NCI-H2227 treated with DMSO at 0.1 percent for 48 hours (cell line): ENCODE measurements around the gene OVCH2.
"Not testable (repeated sequence)": the region's sequence is repeated elsewhere in the genome, so short reads cannot be mapped to it uniquely, and the experiment has no call there.

Experiments used
- DNase-seq: peaks from one replicate; lab custom pipeline; 2025; lab: John Stamatoyannopoulos, UW

Gene OVCH2

DNA sequence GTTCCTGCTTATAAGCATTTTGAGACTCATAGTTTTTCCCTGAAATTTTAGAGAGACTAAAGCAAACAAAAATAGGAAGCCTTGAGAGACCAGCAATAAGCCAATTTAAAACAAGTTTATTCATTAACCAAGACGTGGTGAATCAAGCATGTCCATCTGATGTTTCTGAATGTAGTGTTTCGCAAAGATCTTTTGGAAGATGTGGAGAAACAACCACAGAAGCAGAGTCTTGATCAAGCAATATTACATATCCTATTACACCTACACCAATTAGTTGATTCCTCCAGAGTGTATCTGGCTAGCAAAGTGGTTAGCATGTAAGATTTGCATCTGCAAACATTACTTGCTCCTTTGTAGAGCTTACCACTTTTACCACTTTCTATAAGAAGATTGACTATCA, at the start of gene OVCH2:
Gene OVCH2, minus strand, starts transcription at position 101 of the 400 bp plus-strand sequence. Its CDS starts 83 bp downstream, at position 18.
- DNase-seq, result no peak

DNA sequence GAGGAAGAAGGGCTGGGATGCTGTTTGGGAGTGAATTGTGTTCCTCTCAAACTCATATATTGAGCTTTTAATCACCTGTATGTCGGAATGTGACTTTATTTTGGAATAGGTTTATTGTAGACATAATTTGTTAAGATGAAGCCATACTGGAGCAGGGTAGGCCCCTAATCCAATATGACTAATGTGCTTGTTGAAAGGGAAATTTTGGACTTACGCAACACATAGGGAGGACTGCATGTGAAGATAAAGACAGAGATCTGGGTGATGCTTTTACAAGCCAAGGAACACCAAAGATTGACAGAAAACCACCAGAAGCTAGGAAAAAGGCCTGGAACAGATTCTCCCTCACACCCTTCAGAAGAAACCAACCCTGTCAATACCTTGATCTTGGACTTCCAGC, 43.2 kb upstream of the OVCH2 start:
- no peak for DNase-seq

DNA sequence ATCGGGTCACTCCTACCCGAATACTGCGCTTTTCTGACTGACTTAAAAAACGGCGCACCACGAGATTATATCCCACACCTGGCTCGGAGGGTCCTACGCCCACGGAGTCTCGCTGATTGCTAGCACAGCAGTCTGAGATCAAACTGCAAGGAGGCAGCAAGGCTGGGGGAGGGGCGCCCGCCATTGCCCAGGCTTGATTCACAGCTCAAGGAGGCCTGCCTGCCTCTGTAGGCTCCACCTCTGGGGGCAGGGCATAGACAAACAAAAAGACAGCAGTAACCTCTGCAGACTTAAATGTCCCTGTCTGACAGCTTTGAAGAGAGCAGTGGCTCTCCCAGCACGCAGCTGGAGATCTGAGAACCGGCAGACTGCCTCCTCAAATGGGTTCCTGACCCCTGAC, 28.5 kb upstream of the OVCH2 start:
- not testable (repeated sequence) for DNase-seq

GRCh38 chr11:7714786-7715185, 8.5 kb upstream of the OVCH2 start:
- no peak for DNase-seq

DNA sequence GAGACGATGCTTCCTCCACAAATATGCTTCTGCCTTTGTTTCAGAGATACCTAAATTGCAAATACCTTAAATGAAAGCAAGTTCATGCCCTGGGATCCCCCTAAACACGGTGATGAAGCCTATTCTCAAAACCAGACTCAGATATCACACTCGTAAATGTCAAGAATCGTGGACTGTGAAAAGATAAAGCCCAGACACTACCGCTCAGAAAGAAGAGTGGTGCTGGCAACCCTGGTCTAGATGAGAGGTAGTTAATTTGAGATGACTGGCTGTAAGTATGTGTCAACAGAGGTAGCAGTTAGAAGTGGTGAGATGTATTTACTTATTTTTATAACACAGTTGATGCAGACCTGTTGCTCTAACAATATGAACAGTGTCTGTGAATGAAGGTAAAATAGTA, 2.5 kb downstream of the OVCH2 start:
- no peak for DNase-seq

DNA sequence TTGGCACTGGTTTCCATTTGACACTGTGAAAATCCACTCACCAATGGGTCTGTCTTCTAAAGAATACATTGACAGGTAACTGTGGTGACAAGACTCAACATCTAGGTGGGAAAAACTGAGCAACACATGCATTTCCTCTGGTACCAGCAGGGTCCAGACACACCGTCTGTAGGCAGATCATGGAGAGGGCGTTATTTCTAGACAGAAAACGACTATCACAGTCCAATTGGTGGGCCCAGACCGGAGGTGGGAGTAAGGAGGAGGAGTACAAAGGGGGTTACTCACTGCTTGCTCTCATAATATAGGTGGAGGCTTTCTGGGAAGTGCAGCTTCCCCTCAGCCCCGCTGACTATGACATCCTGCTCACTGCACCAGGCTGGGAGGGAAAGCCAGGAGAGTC, 9.9 kb downstream of the OVCH2 start:
- DNase-seq, result no peak

DNA sequence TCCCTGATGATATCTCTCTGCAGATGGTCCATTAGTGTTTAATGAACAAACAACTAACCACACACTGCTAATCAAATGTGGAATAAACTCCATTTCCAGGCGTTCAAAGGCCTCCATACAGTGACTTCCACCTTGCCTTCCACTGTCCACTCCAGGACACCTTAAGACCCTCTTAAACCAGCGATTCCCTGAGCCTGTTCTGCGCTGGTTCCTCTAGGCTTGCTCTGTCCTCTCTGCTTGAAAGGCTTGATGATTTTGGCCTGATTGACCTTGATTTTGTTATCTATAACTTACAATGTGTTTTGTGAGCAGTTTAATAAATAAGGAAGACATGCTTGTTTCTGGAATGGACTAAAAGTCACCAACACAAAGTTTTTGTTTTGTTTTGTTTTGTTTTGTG, 12.0 kb downstream of the OVCH2 start:
- DNase-seq, result no peak

DNA sequence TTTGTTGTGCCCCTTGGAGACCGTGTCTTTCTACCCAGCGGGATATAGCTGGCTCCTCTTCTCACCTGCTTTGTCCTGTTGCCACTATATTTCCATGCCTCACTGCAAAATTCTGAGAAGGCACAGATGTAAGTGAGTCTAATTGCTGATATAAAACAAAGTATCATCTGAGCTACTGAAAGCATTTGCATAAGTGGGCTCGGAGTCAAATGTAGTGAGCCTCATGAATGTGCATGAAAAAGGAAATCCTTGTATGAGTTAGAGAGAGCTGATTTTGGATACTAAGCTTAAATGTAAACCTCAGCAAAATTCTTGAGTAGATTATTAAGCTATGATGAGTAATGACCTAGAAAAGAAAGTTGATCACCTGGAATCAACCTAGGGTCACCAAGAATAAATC, 13.9 kb downstream of the OVCH2 start:
- DNase-seq, result no peak

GRCh38 chr11:7691759-7692350, 14.4 kb downstream of the OVCH2 start:
- no peak for DNase-seq

- DNase-seq, result no peak
Measured at GRCh38 chr11:7690648-7691047, 15.6 kb downstream of the OVCH2 start.

DNA sequence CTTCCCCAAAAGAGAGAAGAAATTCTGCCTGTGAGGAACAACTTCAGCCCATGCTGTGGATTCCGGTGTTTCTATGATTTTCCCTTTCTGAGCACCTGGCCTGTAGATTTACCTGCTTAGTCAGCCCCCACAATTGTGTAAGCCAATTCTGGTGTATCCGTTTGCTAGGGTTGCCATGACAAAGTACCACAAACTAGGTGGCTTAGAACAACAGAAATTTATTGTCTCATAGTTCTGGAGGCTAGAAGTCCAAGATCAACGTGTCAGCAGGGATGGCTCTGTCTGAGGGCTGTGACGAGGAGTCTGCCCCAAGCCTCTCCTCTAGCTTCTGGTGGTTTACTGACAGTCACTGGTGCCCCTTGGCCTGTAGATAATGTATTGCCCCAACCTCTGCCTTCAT, 17.0 kb downstream of the OVCH2 start:
- no peak for DNase-seq

GRCh38 chr11:7688238-7688826, 17.9 kb downstream of the OVCH2 start:
- DNase-seq, result peak; percentile 38

DNA sequence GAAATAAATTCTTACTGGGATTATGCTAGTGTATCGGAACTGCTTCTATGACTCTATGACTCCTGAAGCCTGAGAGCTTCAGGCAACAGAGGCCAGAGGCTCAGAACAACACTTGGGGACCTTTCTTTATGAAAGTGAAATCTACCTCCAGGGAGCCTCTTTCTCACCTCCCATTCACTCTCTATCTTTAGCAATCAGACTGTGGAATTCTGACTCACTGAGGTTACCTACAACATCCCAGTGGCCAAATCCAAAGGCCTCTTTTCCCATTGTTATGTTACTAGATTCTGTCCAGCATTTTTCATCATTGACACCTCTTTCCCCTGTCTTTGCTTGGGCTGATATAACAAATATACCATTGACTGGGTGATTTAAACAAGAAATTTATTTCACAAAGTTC, 18.9 kb downstream of the OVCH2 start:
- DNase-seq, result no peak

GRCh38 chr11:7686761-7687160, 19.5 kb downstream of the OVCH2 start:
- DNase-seq, result no peak

- no peak for DNase-seq
Measured at GRCh38 chr11:7683571-7683970, 22.7 kb downstream of the OVCH2 start.

- no peak for DNase-seq
Measured at GRCh38 chr11:7677796-7678201, 28.5 kb downstream of the OVCH2 start.

GRCh38 chr11:7677071-7677470, 29.2 kb downstream of the OVCH2 start:
- no peak for DNase-seq

- DNase-seq, result no peak
Measured at GRCh38 chr11:7675631-7676030, 30.6 kb downstream of the OVCH2 start.

GRCh38 chr11:7673724-7674434, 32.4 kb downstream of the OVCH2 start:
- DNase-seq, result no peak

DNA sequence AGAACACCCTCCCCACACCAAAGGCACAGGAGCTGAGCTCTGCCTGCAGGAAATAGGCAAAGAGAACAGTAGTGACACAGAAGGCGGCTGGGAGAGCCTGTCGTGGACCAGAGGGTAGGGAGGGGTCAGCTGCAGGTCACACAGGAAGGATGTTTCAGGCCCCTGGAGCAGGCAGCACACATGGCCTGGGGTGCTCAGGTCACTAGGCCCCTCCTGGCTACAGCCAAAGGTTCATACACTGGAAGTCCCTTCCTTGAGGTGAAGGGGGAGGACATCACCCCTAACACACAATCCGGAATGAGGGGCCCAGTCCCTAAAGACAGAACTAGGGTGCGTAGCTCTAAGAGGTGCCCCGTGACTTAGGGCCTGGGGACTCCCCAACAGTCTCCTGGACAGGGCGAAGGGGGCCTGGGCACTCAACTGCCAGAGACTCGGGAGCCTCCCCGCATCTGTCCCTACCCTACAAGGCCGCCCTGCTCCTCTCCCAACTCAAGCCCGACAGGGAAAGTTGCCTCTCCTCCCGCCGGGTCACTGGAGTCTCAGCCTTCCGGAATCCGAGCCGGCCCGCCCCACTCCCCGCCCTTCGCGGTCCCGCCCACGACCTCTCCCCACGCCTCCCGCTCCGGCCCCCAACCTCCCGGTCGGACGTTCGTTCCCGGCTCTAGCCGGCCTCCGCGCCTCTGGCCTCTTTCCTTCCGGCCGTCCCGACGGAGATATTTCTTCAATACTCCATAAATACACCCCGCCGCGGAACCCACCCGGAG, 33.1 kb downstream of the OVCH2 start, which contains the start of gene CYB5R2:
Gene CYB5R2, minus strand, starts transcription at position 541 of the 764 bp plus-strand sequence. CDS start 675 bp downstream, outside the sequence.
- no peak for DNase-seq

- DNase-seq, result no peak
Measured at GRCh38 chr11:7672276-7672959, 33.9 kb downstream of the OVCH2 start.
